ENCODE data around the gene NEDD8. TPM values are rescaled to one million over a fixed set of nuclear protein-coding genes. Genes with fewer than 3 reads are reported as not detected.

The NEDD8 gene
- total RNA-seq, 1 experiment from 2014 or later = 307 TPM

DNA sequence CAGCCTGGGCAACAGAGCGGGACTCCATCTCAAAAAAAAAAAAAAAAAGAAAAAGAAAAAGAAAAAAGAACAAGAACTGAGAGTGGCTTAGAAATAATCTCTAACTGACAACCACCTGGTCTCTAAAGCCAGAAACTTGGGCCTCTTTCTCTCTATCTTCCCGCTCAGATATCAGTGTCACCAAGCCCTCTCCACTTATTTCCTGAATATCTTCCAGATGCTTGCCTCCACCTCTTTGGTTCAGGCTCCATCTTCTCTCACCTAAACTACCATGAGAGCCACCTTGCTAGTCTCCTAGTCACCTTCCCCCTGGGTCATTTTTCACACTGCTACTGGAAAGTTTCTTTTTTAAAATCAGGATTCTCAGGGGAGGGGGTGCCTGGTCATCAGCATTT lies 35.1 kb downstream of the NEDD8 start:
- DNase-seq (ENCODE audit: low read depth) = no peak

DNA sequence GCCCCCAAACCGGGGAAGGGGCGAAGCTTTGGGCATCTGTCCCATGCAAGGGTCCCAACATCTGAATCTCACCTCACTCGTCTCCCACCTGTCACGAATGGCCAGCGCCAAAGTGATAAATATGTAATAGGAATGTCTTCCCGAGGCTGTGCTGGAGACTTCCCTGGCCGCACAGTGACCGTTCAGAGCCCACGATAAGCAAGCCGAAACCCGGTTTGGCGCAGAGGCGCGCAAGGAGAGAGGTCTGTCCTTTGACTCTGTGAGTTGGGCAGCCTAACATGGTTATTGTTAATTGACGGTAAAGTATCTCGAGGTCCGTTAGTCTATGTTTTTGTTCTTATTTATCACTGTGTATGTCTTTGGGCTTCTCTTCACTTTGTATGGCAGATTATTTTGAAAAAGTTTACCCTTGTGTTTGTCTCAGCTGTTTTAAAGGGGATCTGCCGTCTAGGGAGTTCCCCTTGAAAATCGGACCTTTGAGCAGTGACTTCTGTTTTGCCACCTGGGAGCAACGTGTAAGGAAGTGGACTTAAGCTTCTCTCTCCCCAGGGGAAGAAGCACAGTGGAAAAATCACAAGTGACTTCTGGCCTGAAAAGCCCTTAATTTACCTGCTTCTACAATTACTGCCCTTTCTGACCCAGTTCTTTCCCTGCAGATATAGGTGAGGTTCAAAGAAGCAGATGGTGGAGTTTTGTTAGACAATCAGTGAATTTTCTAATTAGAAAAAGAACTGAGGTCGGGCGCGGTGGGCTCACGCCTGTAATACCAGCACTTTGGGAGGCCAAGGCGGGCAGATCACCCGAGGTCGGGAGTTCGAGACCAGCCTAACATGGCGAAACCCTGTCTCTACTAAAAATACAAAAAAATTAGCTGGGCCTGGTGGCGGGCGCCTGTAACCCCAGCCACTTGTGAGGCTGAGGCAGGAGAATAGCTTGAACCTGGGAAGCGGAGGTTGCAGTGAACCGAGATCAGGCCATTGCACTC lies 35.8 kb downstream of the NEDD8 start:
- no peak for DNase-seq (ENCODE audit: low read depth)

DNA sequence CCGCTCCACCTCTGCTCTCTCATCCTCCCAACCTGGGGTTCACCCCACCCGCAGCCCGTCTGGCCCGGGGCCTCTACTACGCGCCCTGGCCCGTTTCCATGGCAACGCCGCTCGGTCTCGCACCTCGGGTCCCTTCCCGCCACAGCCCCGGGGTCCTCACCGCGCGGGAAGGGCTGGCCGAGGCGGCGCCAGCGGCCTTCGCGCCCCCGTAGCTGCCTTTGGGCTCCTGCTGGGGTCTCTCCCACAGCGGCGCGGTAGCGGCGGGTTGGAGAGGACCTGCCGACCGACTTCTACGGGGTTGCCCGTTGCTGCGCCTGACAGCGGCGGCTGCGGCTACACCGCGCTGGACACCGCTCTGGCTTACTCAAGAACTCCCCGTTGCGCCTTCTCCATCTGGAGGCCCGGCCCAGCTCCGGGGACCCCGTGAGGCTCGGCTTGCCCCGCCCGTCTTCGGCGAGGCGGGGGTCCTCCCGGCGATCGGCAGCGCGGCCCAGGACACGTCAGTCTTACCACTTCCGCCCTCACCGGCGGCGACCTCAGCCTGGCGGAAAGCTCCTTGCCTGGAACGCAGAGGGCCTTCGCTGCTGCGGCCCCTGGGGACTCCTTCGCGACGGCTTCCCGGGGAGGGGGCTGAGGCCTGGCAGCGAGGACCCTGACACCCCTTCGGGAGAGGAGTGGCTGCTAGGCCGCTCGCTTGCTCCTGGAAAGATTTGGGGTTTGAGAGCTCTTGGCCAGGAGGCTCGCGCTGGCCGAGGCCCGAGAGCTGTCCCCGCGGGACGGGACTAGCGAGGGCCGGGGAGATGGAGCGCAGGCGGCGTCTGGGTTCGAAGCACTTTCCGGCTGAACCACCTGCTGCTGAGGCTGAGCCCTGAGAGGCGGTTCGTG lies 36.7 kb downstream of the NEDD8 start, which contains the start of gene TM9SF1:
TSS of gene TM9SF1 (minus strand) at position 256 of the 885 bp plus-strand sequence. CDS start 422 bp downstream, outside the sequence.
- DNase-seq (ENCODE audit: low read depth) = peak; percentile 84

DNA sequence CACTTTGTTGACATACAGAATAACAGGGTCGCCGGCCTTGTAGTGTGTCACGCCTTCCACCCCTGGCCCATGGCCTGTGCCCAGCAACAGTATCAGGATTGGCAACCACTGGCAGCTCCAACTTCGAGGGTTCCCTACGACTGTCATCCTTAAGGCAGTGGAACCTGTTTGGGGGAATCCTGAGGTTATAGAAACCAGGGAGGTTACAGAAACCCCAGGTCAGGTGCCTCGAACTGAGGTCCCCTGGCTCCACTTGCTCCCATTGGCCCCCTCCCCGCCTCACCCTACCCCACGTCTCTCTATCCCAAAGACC lies 37.3 kb downstream of the NEDD8 start:
- DNase-seq (ENCODE audit: low read depth) = no peak

DNA sequence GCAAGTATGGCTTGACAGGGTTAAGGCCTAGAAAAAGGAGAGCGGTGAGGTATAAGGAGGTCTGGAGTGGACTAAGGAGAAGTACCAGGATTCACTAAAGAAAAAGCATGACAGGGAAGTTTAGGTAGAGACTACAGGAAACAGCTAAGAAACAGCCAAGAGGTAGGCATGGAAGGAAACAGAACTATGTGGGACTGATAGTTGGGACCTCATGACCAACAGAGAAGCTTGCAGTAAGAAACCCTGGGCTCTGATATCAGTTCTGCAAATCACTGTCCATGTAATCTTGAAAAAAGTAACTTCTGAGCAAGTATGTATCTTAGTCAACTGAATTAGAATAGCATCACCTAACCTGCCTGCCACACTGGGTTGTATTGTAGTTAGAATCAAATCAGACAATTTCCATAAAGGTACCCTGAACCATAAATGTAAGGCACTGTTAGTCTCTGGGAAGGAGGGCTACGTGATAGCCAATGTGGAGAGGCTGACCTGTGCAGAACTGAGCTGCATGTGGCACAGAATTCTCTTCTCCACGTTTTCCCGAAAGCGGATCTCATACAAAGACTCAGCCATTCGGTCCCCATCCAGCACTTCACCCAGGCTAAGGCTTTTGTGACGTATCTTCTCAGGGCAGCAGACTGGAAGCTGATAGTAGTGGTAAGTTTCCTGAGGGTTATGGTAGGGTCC lies 37.8 kb downstream of the NEDD8 start:
- no peak for DNase-seq (ENCODE audit: low read depth)

DNA sequence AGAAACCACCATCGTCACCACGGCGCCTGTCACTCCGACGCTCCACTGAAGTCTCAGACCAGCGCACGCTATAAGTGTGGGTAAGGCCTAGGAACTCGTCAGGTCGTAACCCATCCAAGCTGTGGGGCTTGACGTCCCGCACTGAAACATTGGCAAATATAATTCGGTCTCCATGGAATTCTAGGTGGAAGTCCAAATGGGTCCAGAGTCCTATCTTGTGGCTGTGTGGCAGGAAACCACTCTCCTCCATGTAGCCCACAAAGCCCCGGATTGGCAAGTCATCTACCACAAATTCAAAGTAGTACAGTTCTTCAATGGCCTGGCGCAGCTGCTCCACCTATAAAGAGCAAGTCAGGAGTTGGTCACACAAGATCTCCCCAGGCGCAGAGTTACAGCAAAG lies 39.2 kb downstream of the NEDD8 start:
- no peak for DNase-seq (ENCODE audit: low read depth)

DNA sequence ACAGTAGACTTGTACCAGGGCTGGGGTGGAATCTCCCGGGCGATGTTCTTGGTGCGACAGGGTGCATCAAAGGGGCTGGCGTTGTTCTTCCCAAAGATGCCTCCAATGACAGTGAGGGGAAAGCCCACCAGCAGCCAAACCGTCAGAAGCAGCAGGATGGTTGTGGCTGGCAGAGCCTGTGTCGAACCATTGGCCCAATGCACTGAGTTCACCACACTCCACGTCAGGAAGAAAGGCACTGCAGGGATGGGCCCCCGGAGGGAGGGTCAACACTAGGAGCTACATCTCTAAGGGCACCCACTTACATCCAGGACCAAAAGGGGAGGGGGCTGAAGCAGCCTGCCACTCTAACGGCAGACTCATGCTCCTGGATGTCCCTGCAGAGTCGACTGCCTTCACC lies 41.8 kb downstream of the NEDD8 start:
- DNase-seq (ENCODE audit: low read depth) = no peak

DNA sequence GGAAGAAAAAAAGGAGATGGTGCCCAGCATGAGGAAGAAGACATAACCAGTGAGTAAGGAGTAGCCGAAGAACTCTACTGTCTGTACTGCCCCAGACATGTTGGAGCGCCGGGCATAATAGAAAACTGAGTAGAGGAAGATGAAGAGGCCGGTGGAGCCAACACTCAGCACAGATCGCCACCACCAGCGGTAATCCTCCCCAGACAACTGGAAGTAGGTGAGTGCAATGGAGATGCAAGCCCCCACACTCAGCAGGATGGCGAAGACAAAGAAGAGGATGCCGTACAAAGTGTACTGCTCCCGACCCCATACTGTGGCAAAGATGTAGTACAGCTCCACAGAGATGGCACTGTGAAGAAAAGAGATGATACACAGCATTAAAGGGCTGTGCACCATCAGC lies 42.7 kb downstream of the NEDD8 start:
- DNase-seq (ENCODE audit: low read depth) = no peak

DNA sequence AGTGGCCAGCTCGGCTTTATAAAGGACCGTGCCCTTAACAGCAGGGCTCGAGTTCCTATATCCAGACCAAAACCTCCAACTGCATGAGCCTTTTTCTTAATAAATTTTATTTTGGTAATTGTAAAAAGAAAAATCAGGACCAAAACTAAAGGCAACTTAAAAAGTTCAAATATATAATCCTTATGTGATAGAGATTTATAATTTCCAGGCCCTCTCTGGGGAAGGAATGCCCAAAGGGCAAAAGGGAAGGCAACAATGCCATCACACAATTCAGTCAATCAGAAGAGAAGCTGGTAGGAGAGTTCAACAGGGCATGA lies 43.1 kb downstream of the NEDD8 start:
- DNase-seq (ENCODE audit: low read depth) = no peak

DNA sequence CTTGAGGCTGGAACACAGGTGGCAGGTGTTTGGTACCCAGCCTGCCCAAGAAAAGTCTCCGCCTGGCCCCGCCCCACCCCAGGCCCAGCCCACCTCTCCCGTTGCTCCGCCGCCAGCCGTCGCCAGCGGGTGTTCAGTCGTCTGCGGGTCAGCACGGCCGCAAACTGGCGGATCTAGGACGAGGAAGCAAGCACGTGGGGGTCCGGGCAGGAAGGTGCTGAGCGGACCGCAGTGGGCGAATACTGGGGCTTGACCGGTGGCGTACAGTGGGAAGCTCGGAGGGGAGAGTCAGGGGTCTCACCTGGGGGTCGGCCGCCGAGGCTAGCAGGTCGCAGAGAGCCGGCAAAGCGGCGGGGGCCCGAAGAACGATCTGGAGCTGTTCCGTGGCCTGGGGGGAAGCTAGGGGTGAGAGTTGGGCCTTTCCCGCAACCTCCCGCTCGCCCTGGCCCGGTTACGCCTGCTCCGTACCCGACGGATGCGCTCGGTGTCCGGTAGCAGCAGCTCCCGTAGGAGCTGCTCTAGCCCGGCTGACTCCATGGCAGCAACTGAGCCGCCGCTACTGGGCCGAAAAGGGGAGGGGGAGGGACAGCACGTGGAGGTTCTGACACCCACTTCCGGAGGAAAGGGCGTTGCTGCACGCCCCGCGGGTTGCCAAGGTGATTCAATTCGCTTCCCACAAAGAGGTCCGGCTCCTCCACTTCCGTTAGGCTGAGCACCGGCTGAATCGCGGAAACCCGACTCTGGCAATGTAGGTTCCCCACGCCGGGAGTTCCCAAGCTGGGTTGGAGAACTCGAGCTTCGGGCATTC lies 43.7 kb downstream of the NEDD8 start, which contains the start of gene IPO4:
TSS of gene IPO4 (minus strand) at position 566 of the 808 bp plus-strand sequence. CDS start at position 537, 29 bp downstream.
- DNase-seq (ENCODE audit: low read depth) = peak; percentile 93

DNA sequence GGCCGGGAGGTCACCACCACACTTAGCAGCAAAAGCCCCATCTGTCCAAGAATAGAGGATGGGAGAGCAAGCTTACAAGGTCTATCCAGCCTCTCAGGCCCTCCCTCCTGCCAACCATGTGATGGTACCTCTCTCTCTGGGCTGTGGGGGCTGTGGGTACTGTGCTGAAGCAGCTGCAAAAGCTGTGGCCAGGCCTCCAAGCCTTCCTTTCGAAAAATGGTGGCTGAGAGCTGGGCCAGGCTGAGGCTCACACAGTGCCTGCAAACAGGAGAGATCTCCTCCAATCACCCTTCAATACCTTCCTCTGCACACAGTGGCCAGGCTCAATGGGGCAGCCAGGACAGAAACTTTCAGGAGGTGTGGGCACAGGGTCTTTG lies 44.6 kb downstream of the NEDD8 start:
- no peak for DNase-seq (ENCODE audit: low read depth)

DNA sequence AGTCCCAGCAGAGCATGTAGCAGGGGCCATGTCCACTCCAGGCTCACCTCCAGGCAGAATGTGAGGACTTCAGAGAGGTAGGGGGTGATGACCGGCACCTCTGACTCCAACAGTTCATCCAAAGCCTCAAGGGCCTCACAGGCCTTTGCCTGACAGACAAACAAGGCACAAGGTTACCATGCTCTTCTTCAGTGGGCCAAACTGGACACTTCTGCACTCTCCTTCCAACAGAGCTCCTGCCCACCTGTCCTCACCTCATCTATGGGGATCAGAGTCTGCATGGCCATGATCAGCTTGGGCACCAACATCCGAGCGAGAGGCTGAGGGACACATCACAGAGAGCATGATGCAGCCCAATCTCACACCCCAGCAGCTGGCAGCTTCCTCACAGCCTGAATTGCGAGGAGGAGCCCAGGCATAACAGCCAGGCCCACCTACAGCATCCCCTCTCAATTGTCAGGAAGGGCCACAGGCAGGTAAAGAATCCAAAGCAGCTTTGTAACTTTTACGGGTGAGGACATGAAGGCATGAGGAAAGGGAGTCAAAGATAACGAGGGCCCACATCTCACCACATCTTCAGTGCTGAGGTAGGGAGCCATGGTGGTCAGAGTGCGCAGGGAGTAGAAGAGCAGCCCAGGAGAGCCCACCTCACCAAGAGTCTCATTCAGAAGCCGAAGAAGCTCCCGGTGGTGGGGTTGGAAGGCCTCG lies 45.2 kb downstream of the NEDD8 start:
- DNase-seq (ENCODE audit: low read depth) = no peak

DNA sequence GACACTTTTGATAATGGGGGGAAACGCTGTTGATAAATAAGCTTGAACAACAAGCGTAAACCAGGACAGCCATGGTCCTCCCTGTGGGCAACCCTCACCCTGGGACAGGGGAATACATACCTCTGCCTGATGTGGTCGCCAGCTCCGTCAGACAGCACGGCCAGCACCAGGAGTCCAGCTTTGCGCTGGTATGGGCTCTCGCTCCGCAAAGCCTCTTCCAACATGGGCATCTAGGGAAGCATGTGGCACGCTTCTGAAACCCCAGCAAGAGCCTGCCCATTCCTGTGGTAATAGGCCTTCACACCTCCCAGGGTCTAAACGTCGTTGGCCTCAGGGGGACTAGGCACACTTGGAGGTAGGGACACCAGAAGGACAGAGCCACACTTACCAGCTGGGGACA lies 46.4 kb downstream of the NEDD8 start:
- no peak for DNase-seq (ENCODE audit: low read depth)

DNA sequence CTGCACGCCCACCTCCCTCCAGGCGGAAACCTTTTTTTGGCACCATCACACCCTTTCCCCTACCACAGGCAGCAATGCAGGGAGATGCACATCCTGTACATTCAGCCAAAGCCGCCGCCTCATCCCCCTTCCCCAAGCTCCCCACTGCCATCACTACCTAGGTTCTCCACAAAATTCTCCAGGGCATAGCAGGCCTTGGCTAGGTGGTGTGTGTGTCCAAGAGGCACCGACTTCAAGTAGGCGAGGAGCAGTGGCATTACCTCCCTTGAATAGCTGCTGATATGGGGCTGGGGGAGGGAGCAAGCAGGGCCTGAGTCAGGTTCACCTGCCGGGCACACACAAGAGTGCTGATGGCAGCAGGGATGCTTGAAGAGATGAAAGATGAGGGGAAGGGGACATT lies 47.1 kb downstream of the NEDD8 start:
- no peak for DNase-seq (ENCODE audit: low read depth)

DNA sequence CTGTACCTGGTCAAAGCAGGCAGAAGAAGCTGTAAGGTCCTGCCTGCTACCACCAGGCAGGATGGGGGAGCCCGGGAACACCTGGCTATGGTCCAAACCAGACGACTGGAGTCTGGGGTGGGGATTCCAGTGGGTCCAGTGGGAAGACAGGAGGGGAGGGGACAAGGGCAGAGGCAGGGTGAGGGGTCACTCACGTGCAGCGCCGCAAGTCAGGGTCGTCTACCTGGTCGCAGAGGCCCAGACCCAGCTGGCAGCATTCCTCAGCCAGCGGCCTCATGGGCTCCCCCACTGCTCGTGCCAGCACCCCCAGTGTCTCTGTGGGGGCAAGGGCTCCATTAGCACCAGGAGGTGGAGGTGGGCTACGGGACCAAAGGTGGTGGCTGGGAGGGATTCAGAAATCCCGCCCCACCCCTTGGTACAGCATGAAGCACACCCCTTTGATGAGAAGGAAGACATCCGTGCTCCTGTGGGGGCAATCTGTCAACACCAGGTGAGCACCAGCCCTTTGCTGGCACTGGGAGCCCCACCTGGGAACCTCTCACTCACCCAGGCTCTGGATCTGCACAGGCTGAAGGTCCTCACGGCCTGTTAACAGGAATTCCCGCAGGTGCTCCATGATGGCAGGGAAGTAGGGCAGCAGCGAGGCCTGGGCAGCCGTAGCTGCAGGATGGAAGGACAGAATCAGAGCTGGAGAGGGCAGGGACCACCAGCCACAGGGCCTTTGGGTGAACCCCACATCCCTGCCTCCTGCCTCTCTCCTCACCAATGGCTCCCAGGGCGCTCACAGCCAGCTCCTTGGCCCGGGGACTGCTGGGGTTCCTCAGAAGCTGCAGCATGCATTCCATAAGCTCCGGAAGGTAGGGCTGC lies 47.8 kb downstream of the NEDD8 start:
- DNase-seq (ENCODE audit: low read depth) = no peak

DNA sequence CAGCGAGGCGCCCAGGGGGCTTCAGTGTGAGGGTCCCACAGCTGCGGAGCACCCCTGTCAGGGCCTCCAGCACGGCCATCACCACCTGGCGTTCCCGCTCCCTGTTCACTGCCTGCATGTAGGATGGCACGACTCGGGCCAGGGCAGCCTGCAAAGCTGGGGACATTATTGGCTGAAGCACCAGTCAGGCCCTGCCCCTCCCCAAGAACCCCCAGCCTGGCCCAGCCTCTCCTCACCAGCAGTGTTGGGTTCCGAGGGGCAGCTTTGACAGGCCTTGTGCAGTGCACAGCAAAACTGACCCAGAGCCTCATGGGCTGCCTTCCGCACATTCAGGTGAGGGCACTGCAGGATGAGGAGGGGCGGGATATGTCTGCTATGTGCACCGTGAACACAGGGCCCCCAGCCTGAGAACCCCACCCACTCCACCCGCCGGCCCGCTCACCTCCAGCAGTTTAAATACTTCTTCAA lies 49.1 kb downstream of the NEDD8 start:
- DNase-seq (ENCODE audit: low read depth) = no peak

DNA sequence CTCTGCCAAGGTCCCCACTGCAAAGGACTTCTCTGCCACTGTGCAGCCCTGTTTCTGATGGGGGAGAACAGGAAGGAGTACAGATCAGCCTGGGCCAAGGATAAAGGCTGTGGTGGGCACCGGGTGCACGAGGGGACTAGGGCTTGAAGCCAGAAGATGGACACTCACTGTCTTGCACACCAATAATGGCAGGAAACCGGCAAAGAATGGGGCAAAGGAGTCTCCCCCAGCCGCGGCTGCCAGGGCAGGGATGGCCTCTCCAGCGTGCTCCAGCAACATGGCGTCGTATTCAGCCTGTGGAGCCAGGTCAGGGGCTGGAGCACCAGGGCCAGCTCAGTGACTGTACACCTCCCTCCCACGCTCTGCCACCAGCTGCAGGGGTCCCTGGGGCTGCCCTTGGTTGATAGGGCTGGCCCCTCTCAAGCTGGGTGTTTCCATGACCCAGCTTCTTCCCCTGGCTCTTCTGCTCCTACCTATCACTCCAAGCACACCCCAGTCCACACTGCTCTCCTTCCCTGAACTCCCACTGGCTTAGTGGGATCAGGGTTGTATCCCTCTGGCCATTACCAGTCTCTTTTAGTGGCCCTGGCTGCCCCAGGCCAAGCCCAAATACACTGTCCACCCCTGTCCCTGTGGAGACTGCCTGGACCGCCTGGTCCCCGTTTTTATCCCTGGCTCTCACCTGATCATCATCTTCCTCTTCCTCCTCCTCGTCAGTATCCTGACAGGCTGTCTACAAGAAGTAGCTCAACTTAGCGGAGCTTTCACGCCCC lies 49.9 kb downstream of the NEDD8 start:
- DNase-seq (ENCODE audit: low read depth) = no peak

DNA sequence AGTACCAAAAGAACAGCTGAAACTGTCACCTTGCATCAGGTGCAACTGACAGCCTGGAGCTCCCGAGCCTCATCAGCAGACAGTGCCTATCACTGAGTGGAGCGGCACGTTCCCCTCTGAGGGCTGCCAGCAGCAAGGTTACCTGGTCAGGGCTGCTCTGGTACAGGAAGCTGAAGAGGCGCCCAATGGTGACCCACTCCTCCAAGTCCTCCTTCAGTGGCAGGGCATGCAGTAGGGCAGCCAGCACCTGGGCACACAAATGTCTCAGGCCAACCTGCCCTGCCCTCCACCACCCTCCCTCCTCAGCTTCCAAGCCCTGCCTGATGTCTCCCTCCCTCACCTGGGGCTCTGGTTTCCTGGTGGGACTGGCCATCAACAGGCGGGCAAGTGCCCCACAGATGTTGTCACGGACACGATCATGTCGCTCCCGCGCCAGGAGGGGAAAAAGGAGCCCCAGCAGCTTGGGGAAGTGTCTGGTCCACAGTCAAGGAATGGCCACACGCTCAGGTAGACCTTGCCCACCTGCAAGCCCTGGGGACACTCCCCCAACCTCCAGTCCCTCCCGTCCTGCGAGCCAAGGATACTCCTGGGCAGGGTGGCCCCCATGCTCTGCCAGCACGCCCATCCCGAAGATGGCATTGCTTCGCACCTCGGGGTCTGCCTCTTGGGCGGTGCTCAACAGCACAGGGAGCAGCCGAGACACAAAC lies 50.6 kb downstream of the NEDD8 start:
- no peak for DNase-seq (ENCODE audit: low read depth)

Data from HT1080 (cell line).